Left renal pelvis (tissue), 4 donors: ENCODE results near the gene DERL3. TPM values are rescaled to one million over a fixed set of nuclear protein-coding genes. Genes with fewer than 3 reads are reported as not detected.

Experiments
- DNase-seq, 4 donors: peaks; one replicate each; pipeline ENCODE4 v3.0.0-alpha.2; 2013; ENCODE audit warnings: low read depth in 4 of 4, low spot score in 3 of 4
- polyA plus RNA-seq, 4 donors: library from polyadenylated mRNA; unstranded; fragments of 120-200 nt; gene quantifications; one replicate each; pipeline ENCODE4 v1.2.1, GENCODE V29; 2013; ENCODE audit not compliant: insufficient read length in 4 of 4

The DERL3 gene
- polyA plus RNA-seq, 4 donors = 3.0 to 5.2 (median 4.7) TPM

GRCh38 chr22:23833017-23833751 lies 5.6 kb downstream of the DERL3 start:
- DNase-seq = no peak

- DNase-seq = no peak
Observed at GRCh38 chr22:23832226-23833016, 6.4 kb downstream of the DERL3 start.

GRCh38 chr22:23831781-23832180 lies 7.0 kb downstream of the DERL3 start:
- no peak for DNase-seq

- DNase-seq = no peak
Observed at GRCh38 chr22:23831261-23831660, 7.5 kb downstream of the DERL3 start.

GRCh38 chr22:23829845-23830372 lies 8.9 kb downstream of the DERL3 start:
- no peak for DNase-seq

GRCh38 chr22:23828800-23829680 lies 9.8 kb downstream of the DERL3 start:
- DNase-seq = no peak

GRCh38 chr22:23827351-23827995 lies 11.3 kb downstream of the DERL3 start:
- DNase-seq = no peak

GRCh38 chr22:23826510-23827350 lies 12.1 kb downstream of the DERL3 start:
- no peak for DNase-seq

GRCh38 chr22:23825246-23825905 lies 13.4 kb downstream of the DERL3 start:
- no peak for DNase-seq

GRCh38 chr22:23824476-23825245 lies 14.1 kb downstream of the DERL3 start:
- no peak for DNase-seq

GRCh38 chr22:23823331-23823791 lies 15.4 kb downstream of the DERL3 start:
- DNase-seq = no peak

- no peak for DNase-seq
Observed at GRCh38 chr22:23822101-23822671, 16.6 kb downstream of the DERL3 start.

- no peak for DNase-seq
Observed at GRCh38 chr22:23820748-23821211, 18.0 kb downstream of the DERL3 start.

GRCh38 chr22:23818541-23818940 lies 20.3 kb downstream of the DERL3 start:
- no peak for DNase-seq

GRCh38 chr22:23817146-23817545 lies 21.7 kb downstream of the DERL3 start:
- no peak for DNase-seq

- no peak for DNase-seq
Observed at GRCh38 chr22:23816156-23816976, 22.4 kb downstream of the DERL3 start.
